Stomach (tissue), 9 donors: Measurements from ENCODE around the gene USP6NL. TPM values are rescaled to one million over a fixed set of nuclear protein-coding genes. Genes with fewer than 3 reads are reported as not detected.

Experiments
- DNase-seq, 2 donors: peaks; one replicate each; pipeline versions ENCODE4 v3.0.0 to v3.0.0-alpha.2; 2013 to 2019
- H3K27ac ChIP-seq, 5 donors: fragments of 200-600 bp in 4 of 5; sonication (generic) in 4 of 5; one replicate each; pipeline ENCODE4 v1.5.1; 2013 to 2019; ENCODE audit warnings: mild to moderate bottlenecking in 1 of 5, moderate library complexity in 1 of 5
- H3K27me3 ChIP-seq, 3 donors: fragments of 200-600 bp; sonication (generic); one replicate each; pipeline ENCODE4 v1.5.1; 2017 to 2019; ENCODE audit warnings: mixed run types in 1 of 3
- H3K36me3 ChIP-seq, 4 donors: fragments of 200-600 bp; sonication (generic); 1 replicate in 3 of 4; 2 replicates in 1 of 4; pipeline ENCODE4 v1.5.1; 2016 to 2019
- H3K4me1 ChIP-seq, 4 donors: fragments of 200-600 bp; sonication (generic); one replicate each; pipeline ENCODE4 v1.5.1; 2016 to 2019
- H3K4me3 ChIP-seq, 4 donors: fragments of 200-600 bp; sonication (generic) in 3 of 4; one replicate each; pipeline ENCODE4 v1.5.1; 2016 to 2019; ENCODE audit warnings: mild to moderate bottlenecking in 1 of 4
- H3K9me3 ChIP-seq, 4 donors: fragments of 200-600 bp; sonication (generic); one replicate each; pipeline ENCODE4 v1.5.1; 2016 to 2019
- EP300 ChIP-seq: sonication (generic); formaldehyde crosslinking; IDR thresholded peaks from one replicate; pipeline ENCODE4 v1.6.1; 2017; ENCODE audit warnings: antibody characterized with exemption
- POLR2A ChIP-seq, 4 donors: fragments of 450-650 bp; IDR thresholded peaks; one replicate each; pipeline ENCODE4 v1.6.1; 2016; ENCODE audit warnings: antibody characterized with exemption in 4 of 4, control low read depth in 2 of 4, mild to moderate bottlenecking in 1 of 4, moderate library complexity in 1 of 4
- POLR2AphosphoS5 ChIP-seq, 3 donors: sonication (generic); formaldehyde crosslinking; IDR thresholded peaks; one replicate each; pipeline ENCODE4 v1.6.1; 2016; ENCODE audit warnings: antibody characterized with exemption in 3 of 3
- WGBS, 5 donors: extraction: QIAGEN DNeasy Blood & Tissue Kit in 3 of 5; methylation state at CpG; one replicate each; pipeline versions ENCODE4 v1.1.5 to v1.1.7; 2013 to 2018; 5-methylcytosine and 5-hydroxymethylcytosine counted together
- intact Hi-C: fragments of 100-400 bp; cut with DNase I; formaldehyde crosslinking; loops from one replicate; pipeline ENCODE4 v1.15.1; 2023; ENCODE audit warnings: low total_unique reads
- polyA plus RNA-seq, 3 donors: library from polyadenylated mRNA; stranded (reverse); fragments of 200-250 nt; gene quantifications; one replicate each; pipeline ENCODE4 v1.2.3, GENCODE V29; 2013
- total RNA-seq, 5 donors: library from RNA; depleted of rRNA; stranded (reverse); fragments of >200 nt; gene quantifications; one replicate each; pipeline versions ENCODE4 v1.1.0 to v1.2.3, GENCODE V29; 2014 to 2016
- TF ChIP-seq, protein P1 (sequence below), 7 experiments: fragments of 450-650 bp in 4 of 7; fragments of 200-600 bp in 3 of 7; sonication (generic) in 3 of 7; IDR thresholded peaks; one replicate each; pipeline ENCODE4 v1.5.1; 2016 to 2019; ENCODE audit warnings: antibody characterized with exemption in 7 of 7, control low read depth in 2 of 7, mild to moderate bottlenecking in 1 of 7
- donor health status: healthy with polysubstance abuse.
- donor health status: Bipolar disorder and iron deficiency.
- donor health status: healthy.

The USP6NL gene
- total and polyA plus RNA-seq, 8 donors, result 4.7 to 31.5 (median 6.3) TPM

DNA sequence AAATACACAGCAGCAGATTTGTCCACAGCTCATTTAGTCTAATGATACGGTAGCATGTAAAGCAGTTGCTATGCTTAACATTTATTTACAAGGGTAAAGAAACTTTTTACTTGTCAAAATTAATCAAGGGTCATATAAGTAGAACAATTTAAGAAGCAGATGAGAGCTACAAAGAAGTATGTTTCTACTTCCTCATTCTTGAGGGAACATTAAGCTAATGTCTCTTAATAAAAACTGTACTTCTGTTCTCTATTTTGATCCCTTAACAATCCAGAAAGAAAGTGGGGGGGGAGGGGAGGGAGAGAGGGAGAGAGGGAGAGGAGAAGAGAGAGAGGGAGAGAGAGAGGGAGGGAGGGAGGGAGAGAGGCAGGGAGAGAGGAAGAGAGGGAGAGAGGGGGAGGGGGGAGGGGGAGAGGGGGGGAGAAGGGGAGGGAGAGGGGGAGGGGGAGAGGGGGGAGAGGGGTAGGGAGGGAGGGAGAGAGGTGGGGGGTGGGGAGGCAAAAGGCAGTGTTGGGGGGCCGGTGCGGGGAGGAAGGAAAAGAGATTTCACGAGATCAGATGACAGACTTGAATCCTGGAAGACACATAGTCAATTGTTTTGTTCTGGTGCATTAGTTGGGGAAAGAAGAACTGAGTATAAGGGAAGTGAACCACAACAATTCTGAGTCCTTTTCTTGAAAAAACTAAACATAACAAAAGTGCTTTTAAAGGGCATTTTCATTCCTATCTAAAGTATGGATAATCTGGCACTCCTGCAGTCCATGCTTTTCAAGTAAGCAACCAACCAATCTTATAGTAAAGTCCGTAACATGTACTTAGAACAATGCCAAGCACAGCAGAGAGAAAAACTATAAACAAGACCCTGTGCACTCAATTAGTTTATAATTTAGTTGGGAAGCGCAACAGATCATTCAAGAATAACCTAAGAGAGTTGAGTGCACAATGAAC is 128.0 kb downstream of the USP6NL start:
- Histone ChIP-seq H3K27me3 (no peaks in the 10 kb centered on the region), H3K4me1 (no peaks in the 10 kb centered on the region), H3K9me3 (no peaks in the 10 kb centered on the region), H3K4me3 (no peak overlapping the region), H3K36me3 (peaks cover 0 to 40% (median 33%) of the 10 kb centered on the region in 4 donors), H3K27ac (no peak overlapping the region)
- no peak for DNase-seq
- WGBS, 5 donors, result 84 to 96% (median 93%) methylated on average over 6 of the region's 6 CpGs
- TF ChIP-seq EP300 (no peak), POLR2AphosphoS5 (IDR thresholded peaks at IDR 0.05) (no peak), POLR2A (IDR thresholded peaks at IDR 0.05) (no peak)
- TF ChIP-seq, protein P1, sequence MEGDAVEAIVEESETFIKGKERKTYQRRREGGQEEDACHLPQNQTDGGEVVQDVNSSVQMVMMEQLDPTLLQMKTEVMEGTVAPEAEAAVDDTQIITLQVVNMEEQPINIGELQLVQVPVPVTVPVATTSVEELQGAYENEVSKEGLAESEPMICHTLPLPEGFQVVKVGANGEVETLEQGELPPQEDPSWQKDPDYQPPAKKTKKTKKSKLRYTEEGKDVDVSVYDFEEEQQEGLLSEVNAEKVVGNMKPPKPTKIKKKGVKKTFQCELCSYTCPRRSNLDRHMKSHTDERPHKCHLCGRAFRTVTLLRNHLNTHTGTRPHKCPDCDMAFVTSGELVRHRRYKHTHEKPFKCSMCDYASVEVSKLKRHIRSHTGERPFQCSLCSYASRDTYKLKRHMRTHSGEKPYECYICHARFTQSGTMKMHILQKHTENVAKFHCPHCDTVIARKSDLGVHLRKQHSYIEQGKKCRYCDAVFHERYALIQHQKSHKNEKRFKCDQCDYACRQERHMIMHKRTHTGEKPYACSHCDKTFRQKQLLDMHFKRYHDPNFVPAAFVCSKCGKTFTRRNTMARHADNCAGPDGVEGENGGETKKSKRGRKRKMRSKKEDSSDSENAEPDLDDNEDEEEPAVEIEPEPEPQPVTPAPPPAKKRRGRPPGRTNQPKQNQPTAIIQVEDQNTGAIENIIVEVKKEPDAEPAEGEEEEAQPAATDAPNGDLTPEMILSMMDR (IDR thresholded peaks at IDR 0.05), result no peak
- intact Hi-C loops, result no loop called here

DNA sequence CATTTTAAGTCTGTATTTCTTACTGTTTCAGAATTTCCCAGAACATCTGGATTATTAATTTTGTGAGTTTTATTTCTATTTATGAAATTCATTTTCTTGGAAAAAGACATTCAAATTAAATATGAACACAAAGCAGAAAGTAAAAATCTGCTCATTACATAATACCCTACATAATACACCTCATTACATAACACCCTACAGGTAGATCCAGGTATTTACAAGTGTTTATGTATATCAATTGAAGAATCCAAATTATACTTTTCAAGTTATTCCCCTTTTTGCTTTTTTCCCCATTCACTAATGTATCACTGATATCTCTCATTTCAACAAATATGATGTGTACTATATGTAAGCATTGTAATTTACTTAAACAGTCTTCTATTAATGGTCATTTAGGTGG is 129.1 kb downstream of the USP6NL start:
- Histone ChIP-seq H3K36me3 (peaks cover 0 to 39% (median 35%) of the 10 kb centered on the region in 4 donors), H3K9me3 (no peaks in the 10 kb centered on the region), H3K27ac (no peak overlapping the region), H3K4me1 (no peaks in the 10 kb centered on the region), H3K27me3 (no peaks in the 10 kb centered on the region), H3K4me3 (no peak overlapping the region)
- no peak for TF ChIP-seq POLR2AphosphoS5 (IDR thresholded peaks at IDR 0.05)
- TF ChIP-seq EP300, result no peak
- TF ChIP-seq, protein P1 (IDR thresholded peaks at IDR 0.05), result no peak
- no peak for TF ChIP-seq POLR2A (IDR thresholded peaks at IDR 0.05)
- intact Hi-C loops, result no loop called here
- DNase-seq, result no peak

DNA sequence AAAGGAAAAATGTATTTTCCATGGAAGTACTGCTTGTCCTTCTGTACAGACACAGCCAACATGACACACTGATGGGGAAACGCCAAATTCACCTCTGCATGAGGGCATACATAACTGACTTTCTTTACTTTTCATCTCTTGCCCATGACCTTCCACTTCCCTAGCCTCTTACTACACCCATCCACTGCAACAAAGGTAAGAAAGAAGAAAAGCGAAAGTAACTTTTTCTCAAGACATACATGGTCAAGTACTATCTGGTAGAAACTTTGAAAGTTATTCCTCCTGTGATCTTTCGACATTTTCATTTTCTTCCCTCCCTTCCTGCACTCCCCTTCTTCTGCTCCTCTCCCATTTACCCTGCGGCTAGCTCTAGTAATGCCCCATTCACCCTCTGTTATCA is 130.8 kb downstream of the USP6NL start:
- TF ChIP-seq, protein P1 (IDR thresholded peaks at IDR 0.05), result no peak
- TF ChIP-seq EP300, result no peak
- no peak for TF ChIP-seq POLR2A (IDR thresholded peaks at IDR 0.05)
- TF ChIP-seq POLR2AphosphoS5 (IDR thresholded peaks at IDR 0.05), result no peak
- no peak for DNase-seq
- Histone ChIP-seq H3K4me3 (no peak overlapping the region), H3K4me1 (no peaks in the 10 kb centered on the region), H3K27ac (no peak overlapping the region), H3K27me3 (no peaks in the 10 kb centered on the region), H3K36me3 (peaks cover 0 to 39% (median 33%) of the 10 kb centered on the region in 4 donors), H3K9me3 (no peaks in the 10 kb centered on the region)
- WGBS, 5 donors, result 91 to 96% (median 92%) methylated on average over 4 of the region's 4 CpGs
- intact Hi-C loops, result no loop called here

DNA sequence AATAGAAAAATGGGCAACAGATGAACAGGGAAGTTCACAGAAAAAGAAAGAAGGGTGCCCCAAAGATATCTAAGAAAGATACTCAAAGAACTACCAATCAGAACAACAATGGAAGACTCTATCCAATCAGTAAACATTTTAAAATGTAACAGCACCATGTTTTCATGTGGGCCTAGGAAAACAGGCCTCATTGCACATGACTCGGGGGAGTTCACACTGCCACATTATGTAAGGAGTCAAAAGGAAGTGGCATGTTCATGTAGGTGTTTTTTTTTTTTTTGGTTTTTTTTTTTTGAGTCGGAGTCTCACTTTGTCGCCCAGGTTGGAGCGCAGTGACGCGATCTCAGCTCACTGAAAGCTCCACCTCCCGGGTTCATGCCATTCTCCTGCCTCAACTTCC is 132.2 kb downstream of the USP6NL start:
- DNase-seq, result no peak
- H3K36me3 ChIP-seq, result peaks cover 0 to 29% (median 22%) of the 10 kb centered on the region in 4 donors
- no peak for TF ChIP-seq EP300
- TF ChIP-seq, protein P1 (IDR thresholded peaks at IDR 0.05), result no peak
- no peak for TF ChIP-seq POLR2A (IDR thresholded peaks at IDR 0.05)
- TF ChIP-seq POLR2AphosphoS5 (IDR thresholded peaks at IDR 0.05), result no peak
- no peak overlapping the region for H3K4me3 ChIP-seq
- no peak overlapping the region for H3K27ac ChIP-seq
- WGBS, 5 donors, result 94 to 97% (median 95%) methylated on average over 7 of the region's 7 CpGs
- intact Hi-C loops, result no loop called here
- no peaks in the 10 kb centered on the region for H3K9me3 ChIP-seq
- H3K4me1 ChIP-seq, result no peaks in the 10 kb centered on the region
- H3K27me3 ChIP-seq, result no peaks in the 10 kb centered on the region
